SHP77 (cell line): ENCODE measurements around the gene SDC4.

Experiments
- DNase-seq, 2 experiments: peaks; one replicate each; lab custom pipeline; 2025; lab: John Stamatoyannopoulos, UW

Gene SDC4

DNA sequence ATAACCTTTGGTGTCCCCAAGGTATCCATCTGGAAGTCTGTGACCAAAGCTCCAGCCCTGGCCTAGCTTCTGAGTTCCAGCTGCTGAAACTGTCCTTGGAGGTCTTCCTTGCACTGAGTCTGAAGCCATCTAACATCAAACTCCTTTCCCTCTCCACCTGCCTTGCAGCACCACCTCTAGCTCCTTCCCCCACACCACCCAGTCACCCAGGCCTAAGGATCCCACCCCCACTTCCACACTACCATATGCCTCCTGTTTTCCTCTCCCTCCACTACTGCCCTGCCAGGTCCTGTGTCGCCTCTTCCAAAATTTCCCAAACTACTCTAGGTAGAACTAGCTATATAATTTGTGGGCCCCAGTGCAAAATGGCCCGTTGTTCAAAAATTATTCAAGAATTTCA, 29.3 kb downstream of the SDC4 start:
- DNase-seq, result no peak

DNA sequence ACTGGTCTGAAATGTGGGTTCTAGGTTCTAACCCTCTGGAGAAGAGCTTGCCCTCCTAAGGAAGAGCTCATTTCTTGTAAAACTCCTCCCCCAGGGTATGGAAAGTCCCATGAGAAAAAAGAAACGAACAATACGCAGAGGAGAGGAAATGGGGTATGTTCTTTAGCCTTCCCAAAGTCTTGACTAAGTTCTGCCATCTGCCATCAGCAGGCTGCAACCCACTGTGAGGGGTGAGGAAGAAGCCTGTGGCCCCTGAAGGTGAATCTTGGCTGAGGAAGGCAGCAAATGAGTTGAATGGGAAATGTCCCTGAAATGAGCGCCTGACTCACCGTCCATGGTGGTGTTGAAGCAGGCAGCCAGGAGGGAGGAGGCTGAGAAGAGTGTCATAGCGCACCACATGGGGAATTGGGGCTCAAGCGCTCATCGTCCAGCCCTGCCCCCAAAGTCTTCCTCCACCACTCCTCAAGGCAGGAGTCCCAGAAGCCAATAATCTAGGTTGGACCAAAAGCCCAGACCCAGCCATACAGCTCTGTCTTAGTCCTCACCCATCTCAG, 29.8 kb downstream of the SDC4 start:
- no peak for DNase-seq

GRCh38 chr20:45317826-45318225, 30.4 kb downstream of the SDC4 start:
- no peak for DNase-seq

GRCh38 chr20:45316150-45317080, 31.8 kb downstream of the SDC4 start:
- no peak for DNase-seq

DNA sequence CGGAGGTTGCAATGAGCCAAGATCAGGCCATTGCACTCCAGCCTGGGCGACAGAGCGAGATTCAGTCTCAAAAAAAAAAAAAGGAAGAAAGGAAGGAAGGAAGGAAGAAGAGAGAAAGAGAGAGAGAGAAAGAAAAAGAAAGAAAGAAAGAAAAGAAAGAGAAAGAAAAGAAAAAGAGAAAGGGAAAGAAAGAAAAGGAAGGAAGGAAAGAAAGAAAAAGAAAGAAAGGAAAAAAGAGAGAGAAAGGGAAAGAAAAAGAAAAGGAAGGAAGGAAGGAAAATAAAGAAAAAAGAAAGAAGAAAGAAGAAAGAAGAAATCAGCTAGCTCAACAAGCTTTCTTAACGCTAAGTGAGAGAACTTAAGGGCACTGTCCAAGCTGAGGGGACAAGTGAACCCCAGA, 32.6 kb downstream of the SDC4 start:
- DNase-seq, result no peak

- no peak for DNase-seq
Observed at GRCh38 chr20:45313943-45314342, 34.3 kb downstream of the SDC4 start.

- no peak for DNase-seq
Observed at GRCh38 chr20:45313065-45313695, 35.0 kb downstream of the SDC4 start.

- no peak for DNase-seq
Observed at GRCh38 chr20:45312241-45312640, 36.0 kb downstream of the SDC4 start.

DNA sequence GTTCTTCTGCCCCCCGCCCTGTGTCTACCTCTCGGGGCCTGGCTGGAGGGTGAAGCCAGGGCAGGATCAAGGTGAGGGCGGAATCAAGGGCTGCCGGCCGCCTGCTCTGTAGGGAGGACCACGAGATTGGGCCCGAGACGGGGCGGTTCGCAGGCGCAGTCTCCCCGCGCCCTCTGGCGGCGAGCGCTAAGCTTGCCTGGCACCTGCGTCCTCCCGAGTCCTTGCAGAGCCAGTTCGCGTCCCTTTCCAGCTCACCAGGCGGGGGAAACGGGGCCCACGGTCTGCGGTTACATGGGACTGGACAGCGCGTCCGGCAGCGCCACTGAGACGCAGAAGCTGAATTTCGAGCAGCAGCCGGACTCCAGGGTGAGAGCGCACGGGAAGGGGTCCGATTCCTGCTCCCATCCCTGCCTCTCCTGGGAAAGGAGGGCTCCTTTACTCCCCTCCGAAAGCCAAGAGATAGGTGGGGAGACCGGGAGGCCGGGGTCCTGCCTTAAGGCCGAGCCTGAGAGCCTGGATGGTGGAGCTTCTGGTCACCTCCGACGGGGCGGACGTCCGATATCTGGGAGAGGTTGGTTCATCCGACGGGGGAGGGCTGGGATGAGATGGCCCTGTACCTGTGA, 36.5 kb downstream of the SDC4 start:
- peak in 1 of 2 experiments; percentile 42 for DNase-seq

DNA sequence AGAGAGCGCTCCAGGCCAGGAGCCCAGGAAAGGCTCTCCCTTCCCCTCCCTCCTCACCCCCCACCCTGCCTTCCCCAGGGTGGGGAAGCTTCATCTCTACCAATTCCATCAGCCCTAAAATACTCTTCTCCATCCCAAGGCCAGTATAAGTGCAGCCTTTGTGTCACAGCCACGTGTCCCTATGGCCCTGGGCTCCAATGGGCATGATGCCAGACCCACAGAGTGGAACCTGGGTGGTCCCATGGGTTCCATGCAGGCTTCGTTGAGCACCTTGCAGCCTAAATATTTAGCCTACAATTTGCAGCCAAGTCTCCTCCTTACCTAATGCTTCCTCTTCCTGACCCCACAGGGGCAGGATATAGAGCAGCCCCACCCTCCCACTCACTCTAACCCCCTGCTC, 39.1 kb downstream of the SDC4 start:
- no peak for DNase-seq

GRCh38 chr20:45308117-45308778, 40.0 kb downstream of the SDC4 start, which contains the start of gene MATN4:
Gene MATN4, minus strand, starts transcription at chr20:45308299. Its CDS starts 2,717 bp downstream, at chr20:45305582.
- peak in 1 of 2 experiments; percentile 23 for DNase-seq

DNA sequence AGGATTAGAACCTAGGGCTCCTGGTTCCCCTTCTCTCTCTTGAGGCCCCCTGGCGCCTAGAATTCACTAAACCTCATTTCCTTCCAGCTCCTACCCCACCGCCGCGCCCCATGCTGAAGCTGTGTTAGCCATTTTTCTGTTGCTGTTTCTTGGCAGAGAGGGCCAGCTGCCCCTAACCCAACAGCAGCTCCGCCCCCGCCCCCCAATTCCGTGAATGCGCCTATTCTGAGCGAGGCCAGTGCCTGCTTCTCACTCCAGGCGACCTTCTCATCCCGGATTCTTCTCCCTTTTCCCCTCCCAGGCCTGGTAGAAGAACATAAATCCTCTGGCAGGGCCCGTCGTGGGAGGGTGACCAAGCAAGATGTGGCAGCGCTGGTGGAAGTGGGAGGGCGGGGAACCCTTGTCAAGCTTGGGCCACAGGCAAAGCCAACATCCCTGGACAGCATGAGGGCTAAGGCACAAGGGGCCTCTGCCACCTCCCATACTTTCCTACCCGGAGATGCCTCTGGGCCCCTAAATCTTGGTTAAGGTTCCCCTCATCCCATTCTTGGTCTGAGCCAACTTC, 41.1 kb downstream of the SDC4 start:
- no peak for DNase-seq

DNA sequence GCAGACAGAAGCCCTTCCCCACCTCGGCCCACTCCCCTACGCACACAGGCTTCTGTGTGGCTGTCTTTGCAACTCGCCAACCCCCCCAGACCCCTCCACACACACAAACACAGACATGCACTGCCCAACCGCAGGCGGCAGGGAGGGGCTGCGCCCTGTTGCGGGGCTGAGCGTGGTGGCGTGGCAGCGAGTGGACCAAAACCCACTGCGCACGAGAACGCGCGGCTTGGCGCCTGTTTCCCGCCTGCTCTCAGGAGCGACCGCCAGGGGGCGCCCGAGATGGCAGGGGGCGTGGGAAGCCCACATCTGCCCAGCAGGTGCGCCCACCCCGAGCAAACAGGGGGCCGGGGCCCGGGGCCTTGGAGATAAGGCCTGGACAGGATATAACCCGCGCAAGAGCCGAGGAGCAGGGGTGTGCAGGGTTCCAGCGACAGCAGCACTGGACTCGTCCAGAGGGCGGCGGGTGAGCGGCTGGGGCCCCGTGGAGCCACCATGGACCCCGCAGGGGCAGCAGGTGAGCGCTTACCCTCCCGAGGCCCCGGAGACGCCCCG, 41.7 kb downstream of the SDC4 start, which contains the start of gene RBPJL:
Gene RBPJL (plus strand): TSS at position 410 of the 552 bp plus-strand sequence. CDS start 83 bp downstream, at position 493.
- no peak for DNase-seq

GRCh38 chr20:45305262-45305661, 43.0 kb downstream of the SDC4 start:
- no peak for DNase-seq

DNA sequence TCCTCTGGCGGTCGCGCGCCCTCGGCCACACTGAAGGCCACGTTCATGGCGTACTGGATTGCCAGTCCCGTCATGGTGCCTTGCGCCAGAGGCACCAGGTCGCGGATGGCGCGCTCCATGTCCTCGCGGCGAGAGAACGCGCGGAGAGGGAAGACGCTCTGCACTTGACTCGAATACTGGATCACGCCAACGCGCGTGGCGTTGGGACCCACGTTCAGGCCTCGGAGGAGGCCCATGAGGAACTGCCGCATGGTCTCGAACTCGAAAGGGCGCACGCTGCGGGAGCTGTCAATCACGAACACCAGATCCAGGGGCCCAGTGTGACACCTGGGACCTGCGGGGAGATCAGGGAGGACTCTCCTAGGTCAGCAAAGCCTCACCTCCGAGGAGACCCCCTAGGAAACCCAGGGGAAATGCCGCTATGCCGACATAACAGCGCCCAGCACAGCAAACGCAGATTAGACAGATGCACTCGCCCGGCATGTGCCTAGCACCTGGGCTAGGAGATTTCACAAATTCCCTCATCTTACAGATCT, 43.7 kb downstream of the SDC4 start:
- DNase-seq, result no peak

- DNase-seq, result no peak
Observed at GRCh38 chr20:45303586-45304463, 44.4 kb downstream of the SDC4 start.

- DNase-seq, result no peak
Observed at GRCh38 chr20:45301824-45302271, 46.4 kb downstream of the SDC4 start.

- DNase-seq, result peak in 1 of 2 experiments; percentile 42
Observed at GRCh38 chr20:45300961-45301360, 47.3 kb downstream of the SDC4 start.

DNA sequence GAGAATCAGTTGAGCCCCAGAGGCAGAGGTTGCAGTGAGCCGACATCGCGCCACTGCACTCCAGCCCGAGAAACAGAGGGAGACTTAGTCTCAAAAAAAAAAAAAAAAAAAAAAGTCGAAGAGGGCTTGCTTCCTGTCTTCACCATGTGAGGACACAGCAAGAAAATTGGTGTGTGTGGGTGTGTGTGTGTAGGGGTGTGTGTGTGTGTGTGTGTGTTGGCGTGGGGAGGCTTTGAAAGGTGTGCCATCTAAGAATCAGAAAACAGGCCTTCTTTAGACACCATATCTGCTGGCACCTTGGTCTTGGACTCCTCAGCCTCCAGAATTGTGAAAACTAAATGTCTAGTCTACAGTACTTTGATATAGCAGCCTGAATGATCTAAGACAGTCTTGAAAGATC, 48.4 kb downstream of the SDC4 start:
- no peak for DNase-seq
